ENCODE measurements around the gene ALDH3B1.

- TF ChIP-seq, protein P1, sequence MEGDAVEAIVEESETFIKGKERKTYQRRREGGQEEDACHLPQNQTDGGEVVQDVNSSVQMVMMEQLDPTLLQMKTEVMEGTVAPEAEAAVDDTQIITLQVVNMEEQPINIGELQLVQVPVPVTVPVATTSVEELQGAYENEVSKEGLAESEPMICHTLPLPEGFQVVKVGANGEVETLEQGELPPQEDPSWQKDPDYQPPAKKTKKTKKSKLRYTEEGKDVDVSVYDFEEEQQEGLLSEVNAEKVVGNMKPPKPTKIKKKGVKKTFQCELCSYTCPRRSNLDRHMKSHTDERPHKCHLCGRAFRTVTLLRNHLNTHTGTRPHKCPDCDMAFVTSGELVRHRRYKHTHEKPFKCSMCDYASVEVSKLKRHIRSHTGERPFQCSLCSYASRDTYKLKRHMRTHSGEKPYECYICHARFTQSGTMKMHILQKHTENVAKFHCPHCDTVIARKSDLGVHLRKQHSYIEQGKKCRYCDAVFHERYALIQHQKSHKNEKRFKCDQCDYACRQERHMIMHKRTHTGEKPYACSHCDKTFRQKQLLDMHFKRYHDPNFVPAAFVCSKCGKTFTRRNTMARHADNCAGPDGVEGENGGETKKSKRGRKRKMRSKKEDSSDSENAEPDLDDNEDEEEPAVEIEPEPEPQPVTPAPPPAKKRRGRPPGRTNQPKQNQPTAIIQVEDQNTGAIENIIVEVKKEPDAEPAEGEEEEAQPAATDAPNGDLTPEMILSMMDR (conservative IDR thresholded peaks at IDR 0.05): no peak
- no peak for TF ChIP-seq ZFX (IDR thresholded peaks at IDR 0.05)
Observed at GRCh38 chr11:68019486-68019885, 9.4 kb downstream of the ALDH3B1 start.
